ENCODE data around the gene ABCF3.

The ABCF3 gene

DNA sequence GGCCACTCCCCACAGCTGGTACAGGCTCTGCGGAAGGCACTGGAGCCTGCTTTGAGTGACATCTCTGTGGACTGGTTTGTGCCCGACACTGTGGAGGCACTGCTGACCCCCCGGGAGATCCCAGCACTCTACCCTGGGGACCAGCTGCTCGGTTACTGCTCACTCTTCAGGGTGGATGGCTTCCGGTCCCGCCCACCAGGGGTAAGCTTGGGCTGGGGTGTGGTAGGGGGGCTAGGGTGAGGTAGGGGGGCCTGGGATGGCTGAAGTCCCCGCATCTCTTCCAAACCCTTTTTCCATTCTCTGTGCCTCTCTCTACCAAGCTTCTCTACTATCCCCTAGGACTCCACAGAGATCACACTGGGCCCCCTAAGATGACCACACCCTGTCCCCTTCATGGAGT is 51.2 kb downstream of the ABCF3 start:
- TF ChIP-seq, protein P1, sequence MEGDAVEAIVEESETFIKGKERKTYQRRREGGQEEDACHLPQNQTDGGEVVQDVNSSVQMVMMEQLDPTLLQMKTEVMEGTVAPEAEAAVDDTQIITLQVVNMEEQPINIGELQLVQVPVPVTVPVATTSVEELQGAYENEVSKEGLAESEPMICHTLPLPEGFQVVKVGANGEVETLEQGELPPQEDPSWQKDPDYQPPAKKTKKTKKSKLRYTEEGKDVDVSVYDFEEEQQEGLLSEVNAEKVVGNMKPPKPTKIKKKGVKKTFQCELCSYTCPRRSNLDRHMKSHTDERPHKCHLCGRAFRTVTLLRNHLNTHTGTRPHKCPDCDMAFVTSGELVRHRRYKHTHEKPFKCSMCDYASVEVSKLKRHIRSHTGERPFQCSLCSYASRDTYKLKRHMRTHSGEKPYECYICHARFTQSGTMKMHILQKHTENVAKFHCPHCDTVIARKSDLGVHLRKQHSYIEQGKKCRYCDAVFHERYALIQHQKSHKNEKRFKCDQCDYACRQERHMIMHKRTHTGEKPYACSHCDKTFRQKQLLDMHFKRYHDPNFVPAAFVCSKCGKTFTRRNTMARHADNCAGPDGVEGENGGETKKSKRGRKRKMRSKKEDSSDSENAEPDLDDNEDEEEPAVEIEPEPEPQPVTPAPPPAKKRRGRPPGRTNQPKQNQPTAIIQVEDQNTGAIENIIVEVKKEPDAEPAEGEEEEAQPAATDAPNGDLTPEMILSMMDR (IDR thresholded peaks at IDR 0.05; ENCODE audit: control insufficient read depth, insufficient read depth, low read depth, low read length, missing control alignments): no peak
- DNase-seq (ENCODE audit: low read depth): no peak
- H3K4me3 ChIP-seq (ENCODE audit: control insufficient read depth, low read depth, low read length): no peak overlapping the region

DNA sequence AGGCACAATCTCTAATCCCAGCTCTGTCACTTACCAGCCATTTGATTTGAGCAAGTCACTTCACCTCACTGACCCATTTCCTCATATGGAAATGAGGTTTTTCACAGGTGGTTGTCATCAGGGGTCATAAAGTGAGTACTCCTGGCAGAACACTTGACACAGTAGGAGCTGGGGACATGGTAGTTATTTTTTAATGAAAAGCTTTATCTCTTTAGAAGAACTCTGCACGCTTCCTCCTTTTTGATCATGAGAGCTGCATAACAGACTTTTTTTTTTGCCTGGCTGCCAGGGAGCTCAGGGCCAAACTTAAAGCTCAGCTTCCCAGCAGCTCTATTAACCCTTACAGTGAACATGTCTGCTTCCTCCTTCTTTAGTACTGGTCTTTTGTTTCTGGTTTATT is 51.8 kb downstream of the ABCF3 start:
- no peak for DNase-seq (ENCODE audit: low read depth)
- TF ChIP-seq, protein P1 (IDR thresholded peaks at IDR 0.05; ENCODE audit: control insufficient read depth, insufficient read depth, low read depth, low read length, missing control alignments): no peak
- H3K4me3 ChIP-seq (ENCODE audit: control insufficient read depth, low read depth, low read length): no peak overlapping the region

DNA sequence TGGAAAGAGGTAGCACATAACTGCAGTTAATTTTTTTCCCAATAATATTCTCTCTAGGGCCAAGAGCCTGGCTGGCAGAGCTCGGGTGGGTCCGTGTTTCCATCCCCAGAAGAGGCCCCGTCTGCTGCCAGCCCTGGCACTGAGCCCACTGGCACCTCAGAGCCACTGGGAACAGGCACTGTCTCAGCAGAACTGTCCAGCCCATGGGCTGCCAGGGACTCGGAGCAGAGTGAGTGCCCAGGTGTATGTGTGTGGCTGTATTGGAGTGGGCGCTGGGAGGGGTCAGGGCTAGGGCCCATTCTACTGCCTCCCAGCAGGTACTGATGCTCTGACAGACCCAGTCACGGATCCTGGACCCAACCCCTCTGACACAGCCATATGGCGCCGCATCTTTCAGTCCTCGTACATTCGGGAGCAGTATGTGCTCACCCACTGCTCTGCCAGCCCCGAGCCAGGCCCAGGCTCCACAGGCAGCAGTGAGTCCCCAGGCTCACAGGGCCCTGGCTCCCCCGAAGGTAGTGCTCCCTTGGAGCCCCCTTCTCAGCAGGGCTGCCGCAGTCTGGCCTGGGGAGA is 52.3 kb downstream of the ABCF3 start:
- TF ChIP-seq, protein P1 (IDR thresholded peaks at IDR 0.05; ENCODE audit: control insufficient read depth, insufficient read depth, low read depth, low read length, missing control alignments): no peak
- H3K4me3 ChIP-seq (ENCODE audit: control insufficient read depth, low read depth, low read length): no peak overlapping the region
- DNase-seq (ENCODE audit: low read depth): no peak

- no peak overlapping the region for H3K4me3 ChIP-seq (ENCODE audit: control insufficient read depth, low read depth, low read length)
- no peak for DNase-seq (ENCODE audit: low read depth)
- TF ChIP-seq, protein P1 (IDR thresholded peaks at IDR 0.05; ENCODE audit: control insufficient read depth, insufficient read depth, low read depth, low read length, missing control alignments): no peak
Observed at GRCh38 chr3:184239221-184239620, 53.2 kb downstream of the ABCF3 start.

DNA sequence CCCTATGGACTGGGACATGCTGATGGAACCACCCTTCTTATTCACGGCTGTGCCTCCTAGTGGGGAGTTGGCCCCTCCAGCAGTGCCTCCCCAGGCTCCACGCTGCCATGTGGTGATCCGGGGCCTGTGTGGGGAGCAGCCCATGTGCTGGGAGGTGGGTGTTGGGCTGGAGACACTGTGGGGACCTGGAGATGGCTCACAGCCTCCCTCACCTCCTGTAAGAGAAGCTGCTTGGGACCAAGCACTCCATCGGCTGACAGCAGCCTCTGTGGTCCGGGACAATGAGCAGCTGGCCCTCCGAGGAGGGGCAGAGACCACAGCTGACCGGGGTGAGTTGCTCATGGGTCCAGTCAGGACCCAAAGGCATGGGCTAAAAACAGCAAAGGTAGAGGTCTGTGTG is 53.7 kb downstream of the ABCF3 start:
- DNase-seq (ENCODE audit: low read depth): no peak
- no peak overlapping the region for H3K4me3 ChIP-seq (ENCODE audit: control insufficient read depth, low read depth, low read length)
- TF ChIP-seq, protein P1 (IDR thresholded peaks at IDR 0.05; ENCODE audit: control insufficient read depth, insufficient read depth, low read depth, low read length, missing control alignments): no peak

GRCh38 chr3:184240384-184241140 is 54.6 kb downstream of the ABCF3 start:
- TF ChIP-seq, protein P1 (IDR thresholded peaks at IDR 0.05; ENCODE audit: control insufficient read depth, insufficient read depth, low read depth, low read length, missing control alignments): no peak
- no peak for DNase-seq (ENCODE audit: low read depth)
- H3K4me3 ChIP-seq (ENCODE audit: control insufficient read depth, low read depth, low read length): no peak overlapping the region

Data from AG09309 (cell line).